ENCODE measurements around the gene PAM16.

- TF ChIP-seq CTCF (IDR thresholded peaks at IDR 0.05; ENCODE audit: low read depth, low read length, poor library complexity, severe bottlenecking) (no peak), EZH2phosphoT487 (IDR thresholded peaks at IDR 0.05; ENCODE audit: borderline replicate concordance, low read length) (no peak)
Observed at GRCh38 chr16:4293822-4294457, 57.2 kb downstream of the PAM16 start.
